NB4 (cell line): Measurements from ENCODE around the gene GLS.

Experiments used
- CTCF ChIP-seq: IDR thresholded peaks from one replicate; pipeline ENCODE4 v1.5.1; 2012; ENCODE audit warnings: low read depth, low read length
- MAX ChIP-seq: IDR thresholded peaks from 2 replicates; pipeline ENCODE4 v1.6.1; 2011; ENCODE audit warnings: low read depth, low read length
- POLR2A ChIP-seq: IDR thresholded peaks from 2 replicates; pipeline ENCODE4 v1.6.1; 2011; ENCODE audit warnings: mild to moderate bottlenecking; ENCODE audit not compliant: insufficient read length; ENCODE audit errors: extremely low read depth

GRCh38 chr2:190942697-190943096, 62.1 kb downstream of the GLS start:
- TF ChIP-seq POLR2A = no peak
- no peak for TF ChIP-seq CTCF
- TF ChIP-seq MAX = no peak
